ENCODE results near the gene PHF11. TPM values are rescaled to one million over a fixed set of nuclear protein-coding genes. Genes with fewer than 3 reads are reported as not detected.

PHF11 gene
- total and polyA plus RNA-seq, 2 of the 13 experiments (the other 11 are each of a cell fraction or from before 2014, with no cell fraction given) = 15.8 to 22.0 TPM

DNA sequence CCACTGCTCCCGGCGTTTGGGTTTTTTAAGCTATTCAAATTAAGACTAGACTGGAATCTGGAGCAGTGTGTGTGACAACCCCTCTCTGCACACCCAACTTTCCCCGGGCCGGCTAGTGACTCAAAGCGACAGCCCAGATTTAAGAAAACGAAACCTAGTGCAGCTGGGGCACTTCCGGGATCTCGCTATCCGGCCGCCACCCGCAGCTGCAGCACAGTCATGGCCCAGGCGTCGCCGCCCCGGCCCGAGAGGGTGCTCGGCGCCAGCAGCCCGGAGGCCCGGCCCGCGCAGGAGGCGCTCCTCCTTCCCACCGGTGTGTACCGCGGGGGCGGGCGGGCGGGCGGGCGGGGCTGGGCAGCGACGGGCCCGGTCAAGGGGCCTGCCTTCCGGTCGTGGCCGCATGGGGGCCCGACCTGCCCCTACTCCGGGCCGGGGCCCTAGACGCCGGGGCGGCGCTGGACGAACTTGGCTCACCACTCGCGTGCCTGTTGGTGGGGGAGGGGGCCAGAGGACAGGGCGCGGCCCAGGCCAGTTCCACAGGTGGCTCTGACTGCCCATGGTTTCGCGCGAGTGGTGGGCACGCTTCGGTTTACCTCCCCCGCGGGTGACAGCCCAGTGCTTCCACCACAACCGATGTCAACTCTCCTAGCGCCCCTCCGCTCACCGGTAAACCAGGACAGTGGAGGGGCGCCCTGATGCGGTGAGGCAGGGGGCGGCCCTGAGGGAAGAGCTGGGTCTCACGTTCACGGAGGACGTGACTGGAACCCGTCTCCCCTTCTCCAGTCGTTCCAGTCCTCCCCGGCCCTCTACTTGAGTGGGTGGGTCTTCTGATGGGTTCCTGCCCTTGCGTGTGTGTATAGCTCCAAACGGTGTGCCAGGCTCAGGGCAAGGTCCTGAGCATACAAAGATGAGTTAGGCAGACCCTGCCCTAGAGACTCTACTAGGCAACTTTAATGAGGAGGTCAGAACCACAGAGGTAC is at the start of gene PHF11 (continued):
- no peak for TF ChIP-seq RXRB (CRISPR knock-in tag; IDR thresholded peaks at IDR 0.05; ENCODE audit: borderline replicate concordance)
- 0 out of 2 replicates have a peak, but pooled peaks have one; percentile 22 for TF ChIP-seq ESRRA (CRISPR knock-in tag; IDR thresholded peaks at IDR 0.05; ENCODE audit: low read depth)
- TF ChIP-seq SP2 (CRISPR knock-in tag; IDR thresholded peaks at IDR 0.05) = 0 out of 2 replicates have a peak, but pooled peaks have one; percentile 39
- TF ChIP-seq, protein P1, sequence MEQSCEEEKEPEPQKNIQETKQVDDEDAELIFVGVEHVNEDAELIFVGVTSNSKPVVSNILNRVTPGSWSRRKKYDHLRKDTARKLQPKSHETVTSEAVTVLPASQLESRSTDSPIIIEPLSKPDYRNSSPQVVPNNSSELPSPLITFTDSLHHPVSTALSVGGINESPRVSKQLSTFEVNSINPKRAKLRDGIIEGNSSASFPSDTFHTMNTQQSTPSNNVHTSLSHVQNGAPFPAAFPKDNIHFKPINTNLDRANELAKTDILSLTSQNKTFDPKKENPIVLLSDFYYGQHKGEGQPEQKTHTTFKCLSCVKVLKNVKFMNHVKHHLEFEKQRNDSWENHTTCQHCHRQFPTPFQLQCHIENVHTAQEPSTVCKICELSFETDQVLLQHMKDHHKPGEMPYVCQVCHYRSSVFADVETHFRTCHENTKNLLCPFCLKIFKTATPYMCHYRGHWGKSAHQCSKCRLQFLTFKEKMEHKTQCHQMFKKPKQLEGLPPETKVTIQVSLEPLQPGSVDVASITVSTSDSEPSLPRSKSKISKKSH (CRISPR knock-in tag; IDR thresholded peaks at IDR 0.05; ENCODE audit: borderline replicate concordance) = no peak; the same call in 1 of the 2 replicates
- no peak for TF ChIP-seq NR2F1 (CRISPR knock-in tag; IDR thresholded peaks at IDR 0.05)
- TF ChIP-seq, protein P2, sequence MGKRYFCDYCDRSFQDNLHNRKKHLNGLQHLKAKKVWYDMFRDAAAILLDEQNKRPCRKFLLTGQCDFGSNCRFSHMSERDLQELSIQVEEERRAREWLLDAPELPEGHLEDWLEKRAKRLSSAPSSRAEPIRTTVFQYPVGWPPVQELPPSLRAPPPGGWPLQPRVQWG (CRISPR knock-in tag; IDR thresholded peaks at IDR 0.05; ENCODE audit: borderline replicate concordance, low read depth) = no peak
- TF ChIP-seq SRSF4 (IDR thresholded peaks at IDR 0.05; ENCODE audit: low read depth, low read length, poor library complexity, severe bottlenecking) = no peak
- no peak for TF ChIP-seq MAFK (conservative IDR thresholded peaks at IDR 0.05 in 1 of 2, IDR thresholded peaks at IDR 0.05 in 1 of 2; ENCODE audit: low read length in 2 of 2)
- TF ChIP-seq, protein P3, sequence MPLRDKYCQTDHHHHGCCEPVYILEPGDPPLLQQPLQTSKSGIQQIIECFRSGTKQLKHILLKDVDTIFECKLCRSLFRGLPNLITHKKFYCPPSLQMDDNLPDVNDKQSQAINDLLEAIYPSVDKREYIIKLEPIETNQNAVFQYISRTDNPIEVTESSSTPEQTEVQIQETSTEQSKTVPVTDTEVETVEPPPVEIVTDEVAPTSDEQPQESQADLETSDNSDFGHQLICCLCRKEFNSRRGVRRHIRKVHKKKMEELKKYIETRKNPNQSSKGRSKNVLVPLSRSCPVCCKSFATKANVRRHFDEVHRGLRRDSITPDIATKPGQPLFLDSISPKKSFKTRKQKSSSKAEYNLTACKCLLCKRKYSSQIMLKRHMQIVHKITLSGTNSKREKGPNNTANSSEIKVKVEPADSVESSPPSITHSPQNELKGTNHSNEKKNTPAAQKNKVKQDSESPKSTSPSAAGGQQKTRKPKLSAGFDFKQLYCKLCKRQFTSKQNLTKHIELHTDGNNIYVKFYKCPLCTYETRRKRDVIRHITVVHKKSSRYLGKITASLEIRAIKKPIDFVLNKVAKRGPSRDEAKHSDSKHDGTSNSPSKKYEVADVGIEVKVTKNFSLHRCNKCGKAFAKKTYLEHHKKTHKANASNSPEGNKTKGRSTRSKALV (CRISPR knock-in tag; IDR thresholded peaks at IDR 0.05) = no peak
- TF ChIP-seq ZNF780A (CRISPR knock-in tag; IDR thresholded peaks at IDR 0.05) = no peak
- no peak; the same call in 1 of the 2 replicates for TF ChIP-seq ZNF790 (CRISPR knock-in tag; IDR thresholded peaks at IDR 0.05; ENCODE audit: borderline replicate concordance)
- TF ChIP-seq ISX (CRISPR knock-in tag; conservative IDR thresholded peaks at IDR 0.05) = no peak
- TF ChIP-seq, protein P4, sequence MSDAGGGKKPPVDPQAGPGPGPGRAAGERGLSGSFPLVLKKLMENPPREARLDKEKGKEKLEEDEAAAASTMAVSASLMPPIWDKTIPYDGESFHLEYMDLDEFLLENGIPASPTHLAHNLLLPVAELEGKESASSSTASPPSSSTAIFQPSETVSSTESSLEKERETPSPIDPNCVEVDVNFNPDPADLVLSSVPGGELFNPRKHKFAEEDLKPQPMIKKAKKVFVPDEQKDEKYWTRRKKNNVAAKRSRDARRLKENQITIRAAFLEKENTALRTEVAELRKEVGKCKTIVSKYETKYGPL (CRISPR knock-in tag; IDR thresholded peaks at IDR 0.05) = no peak
- peak; percentile 44 for TF ChIP-seq KMT2B (CRISPR knock-in tag; IDR thresholded peaks at IDR 0.05)
- TF ChIP-seq, protein P5, sequence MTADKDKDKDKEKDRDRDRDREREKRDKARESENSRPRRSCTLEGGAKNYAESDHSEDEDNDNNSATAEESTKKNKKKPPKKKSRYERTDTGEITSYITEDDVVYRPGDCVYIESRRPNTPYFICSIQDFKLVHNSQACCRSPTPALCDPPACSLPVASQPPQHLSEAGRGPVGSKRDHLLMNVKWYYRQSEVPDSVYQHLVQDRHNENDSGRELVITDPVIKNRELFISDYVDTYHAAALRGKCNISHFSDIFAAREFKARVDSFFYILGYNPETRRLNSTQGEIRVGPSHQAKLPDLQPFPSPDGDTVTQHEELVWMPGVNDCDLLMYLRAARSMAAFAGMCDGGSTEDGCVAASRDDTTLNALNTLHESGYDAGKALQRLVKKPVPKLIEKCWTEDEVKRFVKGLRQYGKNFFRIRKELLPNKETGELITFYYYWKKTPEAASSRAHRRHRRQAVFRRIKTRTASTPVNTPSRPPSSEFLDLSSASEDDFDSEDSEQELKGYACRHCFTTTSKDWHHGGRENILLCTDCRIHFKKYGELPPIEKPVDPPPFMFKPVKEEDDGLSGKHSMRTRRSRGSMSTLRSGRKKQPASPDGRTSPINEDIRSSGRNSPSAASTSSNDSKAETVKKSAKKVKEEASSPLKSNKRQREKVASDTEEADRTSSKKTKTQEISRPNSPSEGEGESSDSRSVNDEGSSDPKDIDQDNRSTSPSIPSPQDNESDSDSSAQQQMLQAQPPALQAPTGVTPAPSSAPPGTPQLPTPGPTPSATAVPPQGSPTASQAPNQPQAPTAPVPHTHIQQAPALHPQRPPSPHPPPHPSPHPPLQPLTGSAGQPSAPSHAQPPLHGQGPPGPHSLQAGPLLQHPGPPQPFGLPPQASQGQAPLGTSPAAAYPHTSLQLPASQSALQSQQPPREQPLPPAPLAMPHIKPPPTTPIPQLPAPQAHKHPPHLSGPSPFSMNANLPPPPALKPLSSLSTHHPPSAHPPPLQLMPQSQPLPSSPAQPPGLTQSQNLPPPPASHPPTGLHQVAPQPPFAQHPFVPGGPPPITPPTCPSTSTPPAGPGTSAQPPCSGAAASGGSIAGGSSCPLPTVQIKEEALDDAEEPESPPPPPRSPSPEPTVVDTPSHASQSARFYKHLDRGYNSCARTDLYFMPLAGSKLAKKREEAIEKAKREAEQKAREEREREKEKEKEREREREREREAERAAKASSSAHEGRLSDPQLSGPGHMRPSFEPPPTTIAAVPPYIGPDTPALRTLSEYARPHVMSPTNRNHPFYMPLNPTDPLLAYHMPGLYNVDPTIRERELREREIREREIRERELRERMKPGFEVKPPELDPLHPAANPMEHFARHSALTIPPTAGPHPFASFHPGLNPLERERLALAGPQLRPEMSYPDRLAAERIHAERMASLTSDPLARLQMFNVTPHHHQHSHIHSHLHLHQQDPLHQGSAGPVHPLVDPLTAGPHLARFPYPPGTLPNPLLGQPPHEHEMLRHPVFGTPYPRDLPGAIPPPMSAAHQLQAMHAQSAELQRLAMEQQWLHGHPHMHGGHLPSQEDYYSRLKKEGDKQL (CRISPR knock-in tag; IDR thresholded peaks at IDR 0.05; ENCODE audit: low read depth) = no peak
- TF ChIP-seq, protein P6, sequence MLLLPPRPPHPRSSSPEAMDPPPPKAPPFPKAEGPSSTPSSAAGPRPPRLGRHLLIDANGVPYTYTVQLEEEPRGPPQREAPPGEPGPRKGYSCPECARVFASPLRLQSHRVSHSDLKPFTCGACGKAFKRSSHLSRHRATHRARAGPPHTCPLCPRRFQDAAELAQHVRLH (CRISPR knock-in tag; IDR thresholded peaks at IDR 0.05; ENCODE audit: borderline replicate concordance, low read depth) = no peak

All from HepG2 (cell line).